Subcutaneous abdominal adipose tissue (tissue), 5 donors: ENCODE data around the gene KLHL18.
A peak's percentile ranks its signal among the peaks of the same experiment; 100 is the strongest.

Source experiments
- H3K27ac ChIP-seq: one replicate; pipeline ENCODE4 v1.7.0; 2013; ENCODE audit warnings: low read depth, mild to moderate bottlenecking, inconsistent platforms, low read length, moderate library complexity
- H3K27me3 ChIP-seq, 5 donors: one replicate each; pipeline ENCODE4 v1.7.0; 2013; ENCODE audit warnings: low read length in 5 of 5, inconsistent platforms in 1 of 5; ENCODE audit not compliant: control insufficient read depth in 5 of 5, insufficient read depth in 4 of 5
- H3K36me3 ChIP-seq, 5 donors: one replicate each; pipeline ENCODE4 v1.7.0; 2013; ENCODE audit warnings: low read length in 5 of 5; ENCODE audit not compliant: control insufficient read depth in 5 of 5, insufficient read depth in 5 of 5
- H3K4me1 ChIP-seq, 5 donors: one replicate each; pipeline ENCODE4 v1.7.0; 2013; ENCODE audit warnings: low read length in 5 of 5, mild to moderate bottlenecking in 3 of 5, moderate library complexity in 1 of 5; ENCODE audit not compliant: control insufficient read depth in 5 of 5, insufficient read depth in 5 of 5
- H3K4me3 ChIP-seq, 5 donors: one replicate each; pipeline ENCODE4 v1.7.0; 2013; ENCODE audit warnings: low read length in 5 of 5, low read depth in 1 of 5
- H3K9ac ChIP-seq, 5 donors: one replicate each; pipeline ENCODE4 v1.7.0; 2013; ENCODE audit warnings: low read length in 5 of 5, mild to moderate bottlenecking in 4 of 5, moderate library complexity in 3 of 5
- H3K9me3 ChIP-seq, 5 donors: one replicate each; pipeline ENCODE4 v1.7.0; 2013; ENCODE audit warnings: low read length in 5 of 5; ENCODE audit not compliant: control insufficient read depth in 5 of 5
- donor health status: healthy.
- donor health status: healthy.
- donor health status: healthy.
- donor health status: healthy.
- donor health status: healthy.

KLHL18 gene

GRCh38 chr3:47384425-47384824, 101.7 kb downstream of the KLHL18 start:
- H3K36me3 ChIP-seq, result peaks cover 2 to 12% (median 5%) of the 10 kb centered on the region in 5 donors
- H3K9me3 ChIP-seq, result no peaks in the 10 kb centered on the region
- no peaks in the 10 kb centered on the region for H3K27me3 ChIP-seq
- no peak overlapping the region for H3K9ac ChIP-seq
- no peak overlapping the region for H3K4me3 ChIP-seq
- no peak overlapping the region for H3K27ac ChIP-seq
- H3K4me1 ChIP-seq, result peaks cover 5 to 32% (median 26%) of the 10 kb centered on the region in 5 donors

DNA sequence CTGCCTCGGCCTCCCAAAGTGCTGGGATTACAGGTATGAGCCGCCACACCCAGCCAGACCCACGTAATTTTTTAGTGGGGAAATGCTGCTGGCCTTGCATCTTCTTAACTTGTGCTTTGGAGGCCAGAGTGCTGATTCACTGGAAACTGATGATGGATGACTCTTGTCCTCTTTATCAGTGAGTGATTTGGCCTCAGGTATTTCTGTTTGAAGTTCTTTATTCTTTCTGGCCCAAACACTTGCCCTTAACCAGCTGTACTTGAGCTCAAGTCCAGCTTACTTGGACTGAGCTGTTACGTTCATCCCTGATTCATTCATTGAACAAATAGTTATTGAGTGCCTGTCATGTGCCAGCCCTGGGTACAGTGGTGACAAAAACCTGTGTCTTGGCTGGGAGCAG, 102.3 kb downstream of the KLHL18 start:
- Histone ChIP-seq H3K27ac (no peak overlapping the region), H3K4me3 (no peak overlapping the region), H3K36me3 (peaks cover 2 to 12% (median 6%) of the 10 kb centered on the region in 5 donors)

GRCh38 chr3:47385796-47386195, 103.1 kb downstream of the KLHL18 start:
- Histone ChIP-seq H3K4me1 (peaks cover 2 to 22% (median 16%) of the 10 kb centered on the region in 5 donors), H3K27me3 (no peaks in the 10 kb centered on the region), H3K9me3 (no peaks in the 10 kb centered on the region), H3K9ac (no peak overlapping the region), H3K4me3 (no peak overlapping the region), H3K36me3 (peaks cover 2 to 12% (median 6%) of the 10 kb centered on the region in 5 donors), H3K27ac (no peak overlapping the region)

More for the DNA sequence above, 102.3 kb downstream of the KLHL18 start:
- Histone ChIP-seq H3K9ac (no peak overlapping the region), H3K9me3 (no peaks in the 10 kb centered on the region), H3K4me1 (peaks cover 2 to 26% (median 20%) of the 10 kb centered on the region in 5 donors), H3K27me3 (no peaks in the 10 kb centered on the region)

GRCh38 chr3:47392933-47393332, 110.2 kb downstream of the KLHL18 start:
- no peaks in the 10 kb centered on the region for H3K9me3 ChIP-seq
- H3K27me3 ChIP-seq, result no peaks in the 10 kb centered on the region
- H3K4me1 ChIP-seq, result peaks cover 0 to 13% (median 10%) of the 10 kb centered on the region in 5 donors
- no peak overlapping the region for H3K9ac ChIP-seq
- no peak overlapping the region for H3K27ac ChIP-seq
- H3K36me3 ChIP-seq, result peaks cover 3 to 30% (median 11%) of the 10 kb centered on the region in 5 donors
- H3K4me3 ChIP-seq, result no peak overlapping the region

DNA sequence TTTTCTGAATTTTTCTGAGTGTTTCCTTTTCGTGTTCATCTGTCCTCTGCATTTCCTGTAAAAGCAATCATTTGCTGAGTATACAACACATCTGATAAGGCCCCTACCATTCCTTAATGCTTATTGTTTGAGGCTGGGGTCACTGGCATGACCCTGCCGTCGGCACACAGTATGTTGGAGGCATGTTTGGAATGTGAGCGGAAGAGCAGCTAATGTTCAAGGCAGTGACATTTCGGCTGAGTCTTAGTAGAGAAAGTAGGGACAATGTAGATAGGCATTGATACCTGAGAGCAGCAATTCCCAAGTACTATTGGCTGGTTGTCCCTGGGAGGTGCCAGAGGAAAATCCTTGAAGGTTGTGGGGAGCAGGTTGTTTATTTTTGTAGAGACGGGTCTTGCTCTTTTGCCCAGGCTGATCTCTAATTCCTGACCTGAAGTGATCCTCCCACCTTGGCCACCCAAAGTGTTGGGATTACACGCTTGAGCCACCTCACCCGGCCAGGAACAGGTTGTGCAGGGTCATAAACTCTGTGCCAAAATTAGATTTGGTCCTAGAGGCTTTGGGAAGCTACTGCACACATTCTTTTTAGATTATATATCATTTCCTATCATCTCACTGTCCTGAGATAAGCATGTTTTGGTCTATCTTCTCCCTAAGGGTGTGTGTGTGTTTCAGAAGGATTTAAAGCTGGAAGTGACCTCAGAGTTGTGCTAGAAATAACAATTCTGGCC, 111.6 kb downstream of the KLHL18 start:
- H3K9ac ChIP-seq, result peak overlapping the region in 3 of 5 donors; percentile 1 to 53 (median 1)
- peaks cover 3 to 37% (median 16%) of the 10 kb centered on the region in 5 donors for H3K36me3 ChIP-seq
- no peak overlapping the region for H3K4me3 ChIP-seq
- H3K4me1 ChIP-seq, result peaks cover 0 to 13% (median 10%) of the 10 kb centered on the region in 5 donors
- H3K9me3 ChIP-seq, result no peaks in the 10 kb centered on the region
- H3K27me3 ChIP-seq, result no peaks in the 10 kb centered on the region
- no peak overlapping the region for H3K27ac ChIP-seq

- H3K27ac ChIP-seq, result no peak overlapping the region
- peak overlapping the region in 1 of 5 donors; percentile 1 for H3K9ac ChIP-seq
- peaks cover 0 to 13% (median 10%) of the 10 kb centered on the region in 5 donors for H3K4me1 ChIP-seq
- H3K9me3 ChIP-seq, result no peaks in the 10 kb centered on the region
- no peak overlapping the region for H3K4me3 ChIP-seq
- H3K27me3 ChIP-seq, result no peaks in the 10 kb centered on the region
- peaks cover 3 to 42% (median 16%) of the 10 kb centered on the region in 5 donors for H3K36me3 ChIP-seq
Measured at GRCh38 chr3:47394881-47395280, 112.1 kb downstream of the KLHL18 start.
